Endothelial cell of umbilical vein (primary cell): ENCODE data around the gene ATXN10. TPM values are rescaled to one million over a fixed set of nuclear protein-coding genes. Genes with fewer than 3 reads are reported as not detected.

Source experiments
- BruUV-seq: library from RNA; stranded (reverse); fragments of 400-500 nt; replicated peaks from 2 replicates; lab custom pipeline; 2021; lab: Mats Ljungman, UMichigan
- CTCF ChIA-PET: fragments of 300-600, 350-600 bp; sonication (Branson Sonifier 250); formaldehyde crosslinking; loops from one replicate; lab custom pipeline; 2021; ENCODE audit warnings: antibody characterized with exemption, inconsistent platforms; lab: Charles Lee
- POLR2A ChIA-PET: fragments of 300-600, 350-600 bp; sonication (Branson Sonifier 250); formaldehyde crosslinking; loops from one replicate; lab custom pipeline; 2021; ENCODE audit warnings: antibody characterized with exemption, inconsistent platforms; lab: Charles Lee
- DNase-seq: peaks from one replicate; pipeline ENCODE4 v3.0.0-alpha.2; 2011; ENCODE audit warnings: low read depth, low spot score
- FAIRE-seq: peaks from 2 replicates; lab custom pipeline; 2011; peaks lifted over from hg19 to GRCh38; lab: Jason Lieb, UNC
- H2AFZ ChIP-seq: 2 replicates; pipeline ENCODE4 v1.6.0; 2012; ENCODE audit warnings: low read depth, low read length, control low read depth, inconsistent platforms
- H3K27ac ChIP-seq: 2 replicates; pipeline ENCODE4 v1.5.1; 2011; ENCODE audit warnings: low read depth, mild to moderate bottlenecking, control low read depth, low read length, moderate library complexity; ENCODE audit not compliant: insufficient read depth
- H3K27me3 ChIP-seq, 2 experiments: 2 replicates each; pipeline versions ENCODE4 v1.6.0 to v1.6.1; 2011; ENCODE audit warnings: low read length in 2 of 2, mixed read lengths in 1 of 2; ENCODE audit not compliant: control insufficient read depth in 2 of 2, insufficient read depth in 2 of 2
- H3K36me3 ChIP-seq, 2 experiments: 2 replicates in 1 of 2; 3 replicates in 1 of 2; pipeline ENCODE4 v1.5.1; 2011; ENCODE audit warnings: low read length in 2 of 2, mild to moderate bottlenecking in 1 of 2, moderate library complexity in 1 of 2; ENCODE audit not compliant: control insufficient read depth in 2 of 2, insufficient read depth in 2 of 2; ENCODE audit errors: extremely low read depth in 1 of 2
- H3K4me1 ChIP-seq: 3 replicates; pipeline ENCODE4 v1.5.1; 2011; ENCODE audit warnings: mild to moderate bottlenecking, low read length; ENCODE audit not compliant: control insufficient read depth, insufficient read depth; ENCODE audit errors: extremely low read depth
- H3K4me2 ChIP-seq: 2 replicates; pipeline ENCODE4 v1.6.1; 2011; ENCODE audit warnings: low read length, control low read depth, mixed read lengths; ENCODE audit not compliant: insufficient read depth
- H3K4me3 ChIP-seq, 3 experiments: fragments of 200-600 bp in 1 of 3; sonication (generic), shearing (Covaris generic) in 1 of 3; replicated peaks in 1 of 3; 2 replicates each; pipeline ENCODE4 v1.5.1; 2011 to 2016; ENCODE audit warnings: control low read depth in 3 of 3, low read length in 3 of 3, mild to moderate bottlenecking in 2 of 3, inconsistent platforms in 1 of 3, low read depth in 1 of 3, moderate library complexity in 1 of 3; ENCODE audit not compliant: insufficient read depth in 1 of 3
- H3K79me2 ChIP-seq: 2 replicates; pipeline ENCODE4 v1.6.0; 2012; ENCODE audit warnings: low read length, inconsistent platforms; ENCODE audit not compliant: control insufficient read depth, insufficient read depth
- H3K9ac ChIP-seq: replicated peaks from 2 replicates; pipeline ENCODE3; 2011; ENCODE audit warnings: low read length, control low read depth; ENCODE audit not compliant: insufficient read depth; ENCODE audit errors: extremely low read depth
- H3K9me1 ChIP-seq: replicated peaks from 3 replicates; pipeline ENCODE4 v1.6.0; 2011; ENCODE audit warnings: mild to moderate bottlenecking, low read length; ENCODE audit not compliant: control insufficient read depth, insufficient read depth; ENCODE audit errors: extremely low read depth
- H3K9me3 ChIP-seq: replicated peaks from 2 replicates; pipeline ENCODE4 v1.5.1; 2012; ENCODE audit warnings: low read length, inconsistent platforms; ENCODE audit not compliant: control insufficient read depth, insufficient read depth
- H4K20me1 ChIP-seq: replicated peaks from 2 replicates; pipeline ENCODE3; 2011; ENCODE audit warnings: mild to moderate bottlenecking, low read length; ENCODE audit not compliant: control insufficient read depth, insufficient read depth; ENCODE audit errors: extremely low read depth
- CTCF ChIP-seq, 2 donors: IDR thresholded peaks; 1 replicate in 1 of 2; 2 replicates in 1 of 2; pipeline ENCODE4 v1.5.1; 2011; ENCODE audit warnings: low read length in 2 of 2, mild to moderate bottlenecking in 2 of 2, moderate library complexity in 2 of 2, control low read depth in 1 of 2, inconsistent platforms in 1 of 2, low read depth in 1 of 2; ENCODE audit not compliant: insufficient read depth in 1 of 2; ENCODE audit errors: extremely low read depth in 1 of 2
- FOS ChIP-seq: IDR thresholded peaks from 2 replicates; pipeline ENCODE4 v1.6.1; 2011; ENCODE audit warnings: mild to moderate bottlenecking, low read length, moderate library complexity, borderline replicate concordance; ENCODE audit not compliant: insufficient read depth
- GATA2 ChIP-seq: IDR thresholded peaks from 2 replicates; pipeline ENCODE4 v1.7.0; 2011; ENCODE audit warnings: low read depth, mild to moderate bottlenecking, moderate library complexity, mixed read lengths, low read length; ENCODE audit not compliant: insufficient read length, insufficient read depth
- JUN ChIP-seq: IDR thresholded peaks from 2 replicates; pipeline ENCODE4 v1.6.1; 2011; ENCODE audit warnings: borderline replicate concordance, low read depth; ENCODE audit not compliant: insufficient read length, insufficient read depth
- MYC ChIP-seq: IDR thresholded peaks from one replicate; pipeline ENCODE4 v1.6.1; 2011; ENCODE audit warnings: mild to moderate bottlenecking, low read depth, low read length
- POLR2A ChIP-seq: IDR thresholded peaks from 2 replicates; pipeline ENCODE4 v1.6.1; 2012; ENCODE audit warnings: low read depth, mild to moderate bottlenecking, control low read depth, low read length
- POLR2AphosphoS5 ChIP-seq: IDR thresholded peaks from 2 replicates; pipeline ENCODE4 v1.6.1; 2012; ENCODE audit warnings: low read depth, mild to moderate bottlenecking, control low read depth, low read length, moderate library complexity; ENCODE audit not compliant: insufficient read depth
- dilution Hi-C: fragments of 300-500 bp; cut with MboI; formaldehyde crosslinking; loops from one replicate; pipeline ENCODE4 v1.15.0; 2019; ENCODE audit warnings: low sequenced_read_pairs; ENCODE audit not compliant: extremely low pct_ligation_motif_present
- intact Hi-C: fragments of 100-400 bp; cut with micrococcal nuclease; formaldehyde crosslinking; loops from one replicate; pipeline ENCODE4 v1.10.0; 2022
- polyA plus RNA-seq, 4 experiments: library from polyadenylated mRNA; depleted of rRNA in 3 of 4; stranded (reverse) in 3 of 4; unstranded in 1 of 4; fragments of >200 nt; gene quantifications; 2 replicates each; pipeline versions ENCODE4 v1.2.1 to v1.2.3, GENCODE V29; 2011 to 2012; ENCODE audit warnings: missing spikeins in 1 of 4
- total RNA-seq: library from RNA; stranded (reverse); gene quantifications from 2 replicates; pipeline ENCODE4 v1.2.3, GENCODE V29; 2021
- TF ChIP-seq, protein P1 (sequence below): IDR thresholded peaks from 2 replicates; pipeline ENCODE4 v1.6.1; 2011; ENCODE audit not compliant: insufficient read depth, insufficient read length

The ATXN10 gene
- total and polyA plus RNA-seq, 2 donors (not counting 3 experiments of a cell fraction or from before 2014, with no cell fraction given), result 73.2 to 91.9 TPM

- no peak for FAIRE-seq
- H3K79me2 ChIP-seq, result no peaks in the 10 kb centered on the region
- intact Hi-C loops (no loop called here), dilution Hi-C loops (no loop called here)
- H2AFZ ChIP-seq, result no peak overlapping the region
- H3K9me3 ChIP-seq, result no peaks in the 10 kb centered on the region
- DNase-seq, result no peak
- no peak overlapping the region for H3K9ac ChIP-seq
- POLR2A ChIA-PET, result no interaction called here
- H3K27ac ChIP-seq, result no peak overlapping the region
- H4K20me1 ChIP-seq, result no peaks in the 10 kb centered on the region
- BruUV-seq, result no TSS peak
- no peaks in the 10 kb centered on the region for H3K4me1 ChIP-seq
- no peak overlapping the region for H3K4me3 ChIP-seq
- no peaks in the 10 kb centered on the region for H3K9me1 ChIP-seq
- H3K4me2 ChIP-seq, result no peak overlapping the region
- TF ChIP-seq JUN, result no peak
- TF ChIP-seq CTCF (IDR thresholded peaks at IDR 0.05; ENCODE audit: extremely low read depth in 1 of 2, insufficient read depth in 1 of 2, low read depth in 1 of 2, low read length in 2 of 2), result no peak
- TF ChIP-seq POLR2A, result no peak
- no peak for TF ChIP-seq POLR2AphosphoS5
- TF ChIP-seq, protein P1, sequence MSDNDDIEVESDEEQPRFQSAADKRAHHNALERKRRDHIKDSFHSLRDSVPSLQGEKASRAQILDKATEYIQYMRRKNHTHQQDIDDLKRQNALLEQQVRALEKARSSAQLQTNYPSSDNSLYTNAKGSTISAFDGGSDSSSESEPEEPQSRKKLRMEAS, result no peak
- no peak for TF ChIP-seq FOS
- no peak for TF ChIP-seq GATA2
- TF ChIP-seq MYC, result no peak
- H3K36me3 ChIP-seq, result no peaks in the 10 kb centered on the region
- no peaks in the 10 kb centered on the region for H3K27me3 ChIP-seq
- CTCF ChIA-PET, result interaction anchor here (3.1 kb wide), 1 partner anchor 20 kb away, joined by 22 read pairs; no protein-coding TSS in a partner anchor
Observed at GRCh38 chr22:45843986-45844385, 172.4 kb downstream of the ATXN10 start.
